ENCODE data around the gene DHX32. TPM values are rescaled to one million over a fixed set of nuclear protein-coding genes. Genes with fewer than 3 reads are reported as not detected.
"Not testable (repeated sequence)": the region's sequence is repeated elsewhere in the genome, so short reads cannot be mapped to it uniquely, and the experiment has no call there.

The DHX32 gene
- total RNA-seq, 2 donors from 2014 or later: 25.1 to 44.5 TPM

- H3K36me3 ChIP-seq: no peaks in the 10 kb centered on the region
- no peak overlapping the region for H3K4me3 ChIP-seq
- DNase-seq (ENCODE audit: low spot score): no peak
- H3K27me3 ChIP-seq: no peaks in the 10 kb centered on the region
- H3K9me3 ChIP-seq: no peaks in the 10 kb centered on the region
- no peaks in the 10 kb centered on the region for H3K4me1 ChIP-seq
- H3K27ac ChIP-seq: no peak overlapping the region
- TF ChIP-seq CTCF (IDR thresholded peaks at IDR 0.05): no peak
Measured at GRCh38 chr10:125916977-125917376, 35.9 kb upstream of the DHX32 start.

GRCh38 chr10:125913277-125913676 lies 32.2 kb upstream of the DHX32 start:
- not testable (repeated sequence) for H3K27me3 ChIP-seq; H3K4me3 ChIP-seq; H3K27ac ChIP-seq; H3K4me1 ChIP-seq; DNase-seq (ENCODE audit: low spot score); H3K9me3 ChIP-seq; H3K36me3 ChIP-seq

GRCh38 chr10:125911990-125912389 lies 30.9 kb upstream of the DHX32 start:
- Histone ChIP-seq H3K36me3 (no peaks in the 10 kb centered on the region), H3K4me3 (no peak overlapping the region), H3K4me1 (no peaks in the 10 kb centered on the region), H3K27me3 (no peaks in the 10 kb centered on the region), H3K9me3 (no peaks in the 10 kb centered on the region), H3K27ac (no peak overlapping the region)
- DNase-seq (ENCODE audit: low spot score): no peak
- TF ChIP-seq CTCF (IDR thresholded peaks at IDR 0.05): no peak

- H3K4me3 ChIP-seq: no peak overlapping the region
- no peaks in the 10 kb centered on the region for H3K36me3 ChIP-seq
- no peak overlapping the region for H3K27ac ChIP-seq
- H3K9me3 ChIP-seq: no peaks in the 10 kb centered on the region
- H3K27me3 ChIP-seq: no peaks in the 10 kb centered on the region
- DNase-seq (ENCODE audit: low spot score): no peak
- no peak for TF ChIP-seq CTCF (IDR thresholded peaks at IDR 0.05)
- no peaks in the 10 kb centered on the region for H3K4me1 ChIP-seq
Measured at GRCh38 chr10:125911145-125911544, 30.1 kb upstream of the DHX32 start.

- H3K9me3 ChIP-seq, H3K4me1 ChIP-seq, H3K36me3 ChIP-seq: not testable (repeated sequence)
Measured at GRCh38 chr10:125909491-125909890, 28.4 kb upstream of the DHX32 start.

GRCh38 chr10:125908813-125909212 lies 27.7 kb upstream of the DHX32 start:
- not testable (repeated sequence) for H3K27me3 ChIP-seq; H3K4me1 ChIP-seq; H3K36me3 ChIP-seq; H3K4me3 ChIP-seq; DNase-seq (ENCODE audit: low spot score); H3K9me3 ChIP-seq; H3K27ac ChIP-seq

More at GRCh38 chr10:125909491-125909890, 28.4 kb upstream of the DHX32 start:
- DNase-seq (ENCODE audit: low spot score); H3K4me3 ChIP-seq; H3K27ac ChIP-seq; H3K27me3 ChIP-seq: not testable (repeated sequence)

GRCh38 chr10:125907598-125907997 lies 26.5 kb upstream of the DHX32 start:
- not testable (repeated sequence) for H3K9me3 ChIP-seq; H3K27me3 ChIP-seq; DNase-seq (ENCODE audit: low spot score); H3K27ac ChIP-seq; H3K4me3 ChIP-seq; H3K4me1 ChIP-seq; H3K36me3 ChIP-seq

- not testable (repeated sequence) for DNase-seq (ENCODE audit: low spot score); H3K27me3 ChIP-seq; H3K4me3 ChIP-seq; H3K27ac ChIP-seq; H3K9me3 ChIP-seq; H3K4me1 ChIP-seq; H3K36me3 ChIP-seq
Measured at GRCh38 chr10:125905069-125905994, 24.2 kb upstream of the DHX32 start.

- not testable (repeated sequence) for H3K4me3 ChIP-seq
Measured at GRCh38 chr10:125903135-125903640, 22.1 kb upstream of the DHX32 start.

GRCh38 chr10:125900963-125901362 lies 19.9 kb upstream of the DHX32 start:
- H3K9me3 ChIP-seq; H3K27me3 ChIP-seq; H3K27ac ChIP-seq; H3K36me3 ChIP-seq; H3K4me3 ChIP-seq; H3K4me1 ChIP-seq; DNase-seq (ENCODE audit: low spot score): not testable (repeated sequence)

More at GRCh38 chr10:125903135-125903640, 22.1 kb upstream of the DHX32 start:
- not testable (repeated sequence) for H3K9me3 ChIP-seq, H3K27ac ChIP-seq, H3K36me3 ChIP-seq, H3K4me1 ChIP-seq, H3K27me3 ChIP-seq
- DNase-seq (ENCODE audit: low spot score): peak; percentile 60

- Histone ChIP-seq H3K4me3 (peak overlapping the region in 1 of 2 donors; percentile 64), H3K4me1 (peaks cover 0 to 13% of the 10 kb centered on the region in 2 donors)
- H3K36me3 ChIP-seq; H3K9me3 ChIP-seq; DNase-seq (ENCODE audit: low spot score); H3K27ac ChIP-seq; H3K27me3 ChIP-seq: not testable (repeated sequence)
Measured at GRCh38 chr10:125897317-125897716, 16.2 kb upstream of the DHX32 start.
